Ascending aorta (tissue), 2 donors: Measurements from ENCODE around the gene PTPRR. TPM values are rescaled to one million over a fixed set of nuclear protein-coding genes. Genes with fewer than 3 reads are reported as not detected.

Experiments used
- DNase-seq, 2 donors: peaks; one replicate each; pipeline ENCODE4 v3.0.0-alpha.2; 2019; ENCODE audit warnings: low spot score in 2 of 2
- H3K27ac ChIP-seq, 2 donors: fragments of 200-600 bp; sonication (generic); one replicate each; pipeline ENCODE4 v1.5.1; 2016 to 2017; ENCODE audit warnings: mild to moderate bottlenecking in 1 of 2
- H3K27me3 ChIP-seq: fragments of 200-600 bp; sonication (generic); one replicate; pipeline ENCODE4 v1.5.1; 2017
- H3K36me3 ChIP-seq, 2 donors: fragments of 200-600 bp; sonication (generic); one replicate each; pipeline ENCODE4 v1.5.1; 2016
- H3K4me1 ChIP-seq, 2 donors: fragments of 200-600 bp; sonication (generic); one replicate each; pipeline ENCODE4 v1.5.1; 2016 to 2017; ENCODE audit warnings: mild to moderate bottlenecking in 1 of 2
- H3K4me3 ChIP-seq, 2 donors: fragments of 200-600 bp; sonication (generic); one replicate each; pipeline ENCODE4 v1.5.1; 2016 to 2017; ENCODE audit warnings: mild to moderate bottlenecking in 1 of 2
- H3K9me3 ChIP-seq, 2 donors: fragments of 200-600 bp; sonication (generic); one replicate each; pipeline ENCODE4 v1.5.1; 2016
- intact Hi-C: fragments of 100-400 bp; cut with DNase I; formaldehyde crosslinking; loops from one replicate; pipeline ENCODE4 v1.15.1; 2023
- total RNA-seq: library from RNA; depleted of rRNA; stranded (reverse); fragments of >200 nt; gene quantifications from one replicate; pipeline ENCODE4 v1.1.0, GENCODE V29; 2016
- TF ChIP-seq, protein P1 (sequence below), 3 experiments: fragments of 200-600 bp in 2 of 3; fragments of 450-650 bp in 1 of 3; sonication (generic) in 2 of 3; IDR thresholded peaks; one replicate each; pipeline ENCODE4 v1.5.1; 2016 to 2019; ENCODE audit warnings: antibody characterized with exemption in 3 of 3, mild to moderate bottlenecking in 1 of 3, moderate library complexity in 1 of 3

Gene PTPRR
- total RNA-seq, 1 donor from 2014 or later: not detected

- H3K4me1 ChIP-seq: no peaks in the 10 kb centered on the region
- no peak overlapping the region for H3K27ac ChIP-seq
- intact Hi-C loops: no loop called here
- TF ChIP-seq, protein P1, sequence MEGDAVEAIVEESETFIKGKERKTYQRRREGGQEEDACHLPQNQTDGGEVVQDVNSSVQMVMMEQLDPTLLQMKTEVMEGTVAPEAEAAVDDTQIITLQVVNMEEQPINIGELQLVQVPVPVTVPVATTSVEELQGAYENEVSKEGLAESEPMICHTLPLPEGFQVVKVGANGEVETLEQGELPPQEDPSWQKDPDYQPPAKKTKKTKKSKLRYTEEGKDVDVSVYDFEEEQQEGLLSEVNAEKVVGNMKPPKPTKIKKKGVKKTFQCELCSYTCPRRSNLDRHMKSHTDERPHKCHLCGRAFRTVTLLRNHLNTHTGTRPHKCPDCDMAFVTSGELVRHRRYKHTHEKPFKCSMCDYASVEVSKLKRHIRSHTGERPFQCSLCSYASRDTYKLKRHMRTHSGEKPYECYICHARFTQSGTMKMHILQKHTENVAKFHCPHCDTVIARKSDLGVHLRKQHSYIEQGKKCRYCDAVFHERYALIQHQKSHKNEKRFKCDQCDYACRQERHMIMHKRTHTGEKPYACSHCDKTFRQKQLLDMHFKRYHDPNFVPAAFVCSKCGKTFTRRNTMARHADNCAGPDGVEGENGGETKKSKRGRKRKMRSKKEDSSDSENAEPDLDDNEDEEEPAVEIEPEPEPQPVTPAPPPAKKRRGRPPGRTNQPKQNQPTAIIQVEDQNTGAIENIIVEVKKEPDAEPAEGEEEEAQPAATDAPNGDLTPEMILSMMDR (IDR thresholded peaks at IDR 0.05): no peak
- no peak overlapping the region for H3K4me3 ChIP-seq
- no peak for DNase-seq
- H3K27me3 ChIP-seq: no peaks in the 10 kb centered on the region
- H3K36me3 ChIP-seq: no peaks in the 10 kb centered on the region
- H3K9me3 ChIP-seq: no peaks in the 10 kb centered on the region
Measured at GRCh38 chr12:70787612-70788011, 132.9 kb downstream of the PTPRR start.

DNA sequence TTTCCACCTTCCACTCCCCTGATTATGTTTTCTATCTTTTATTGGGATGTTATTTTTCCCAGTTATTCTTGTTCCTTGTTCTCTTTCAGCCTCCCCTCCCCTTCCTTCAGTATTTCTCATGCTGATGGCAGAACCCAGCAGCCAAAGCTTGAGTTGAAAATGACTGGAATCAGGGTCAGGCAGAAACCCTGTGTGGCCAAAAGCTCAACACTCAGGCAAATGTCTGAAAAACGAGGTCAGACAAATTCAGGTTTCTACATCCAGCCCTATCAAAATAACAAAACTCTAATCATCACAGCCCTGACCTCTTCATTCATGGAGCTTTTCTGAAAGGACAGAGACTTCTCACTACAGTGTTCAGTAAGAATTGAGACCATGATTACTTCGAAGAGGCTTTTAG lies 134.6 kb downstream of the PTPRR start:
- Histone ChIP-seq H3K27ac (no peak overlapping the region), H3K27me3 (no peaks in the 10 kb centered on the region), H3K36me3 (no peaks in the 10 kb centered on the region), H3K4me3 (no peak overlapping the region), H3K9me3 (no peaks in the 10 kb centered on the region), H3K4me1 (no peaks in the 10 kb centered on the region)
- DNase-seq: no peak
- intact Hi-C loops: no loop called here
- TF ChIP-seq, protein P1 (IDR thresholded peaks at IDR 0.05): no peak

DNA sequence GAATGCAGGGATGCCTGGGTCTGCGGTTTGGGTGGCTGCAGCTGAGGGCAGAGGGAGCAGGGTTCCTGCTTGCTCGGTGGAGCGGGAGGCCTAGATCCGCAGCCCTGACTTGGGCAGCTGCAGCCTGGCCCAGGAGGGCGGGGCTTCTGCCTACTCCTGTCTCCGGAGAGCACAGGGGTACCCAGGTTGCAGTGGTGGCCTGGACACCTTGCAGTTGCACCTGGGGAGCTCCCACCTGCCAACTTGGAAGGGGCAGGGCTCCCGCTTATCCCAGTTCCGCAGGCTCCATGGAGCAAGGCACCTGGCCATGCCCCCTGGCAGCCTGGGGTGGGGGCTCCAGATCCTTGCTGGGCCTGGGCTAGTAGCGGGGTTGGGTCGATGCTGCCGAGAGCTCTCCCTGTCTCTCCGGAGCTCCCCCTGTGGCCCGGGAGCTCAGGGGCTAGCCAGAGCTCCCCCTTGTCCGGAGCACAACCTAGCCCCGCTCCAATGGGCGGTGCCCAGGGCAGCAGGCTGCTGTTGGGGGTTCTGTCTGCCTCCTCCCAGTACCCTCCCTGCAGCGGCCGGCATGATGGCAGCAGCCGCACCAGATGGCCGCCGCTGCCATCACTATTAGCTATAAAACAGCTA lies 136.4 kb downstream of the PTPRR start:
- Histone ChIP-seq H3K4me1 (no peaks in the 10 kb centered on the region), H3K9me3 (no peaks in the 10 kb centered on the region), H3K27ac (no peak overlapping the region), H3K4me3 (no peak overlapping the region), H3K36me3 (no peaks in the 10 kb centered on the region), H3K27me3 (no peaks in the 10 kb centered on the region)
- TF ChIP-seq, protein P1 (IDR thresholded peaks at IDR 0.05): no peak
- DNase-seq: no peak
- intact Hi-C loops: no loop called here

DNA sequence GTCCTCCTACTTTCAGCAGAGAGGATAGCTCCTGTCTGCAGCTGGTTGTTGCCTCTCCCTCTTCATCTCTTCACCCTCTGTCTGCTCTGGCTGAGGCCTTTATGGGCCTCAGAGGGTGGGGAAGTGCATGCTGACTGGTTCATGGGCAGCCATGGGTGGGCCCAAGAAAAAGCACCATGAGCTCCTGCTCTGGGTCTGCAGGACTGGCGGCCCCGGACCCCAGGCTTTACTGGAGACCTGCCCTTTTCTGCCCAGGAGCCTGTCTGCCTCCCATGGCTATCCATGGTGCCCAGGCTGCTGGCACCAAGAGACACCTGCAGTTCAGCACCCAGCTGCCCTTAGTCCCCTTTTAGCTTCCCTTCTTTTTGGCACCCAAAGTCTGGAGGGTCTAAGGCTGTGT lies 137.1 kb downstream of the PTPRR start:
- DNase-seq: no peak
- intact Hi-C loops: no loop called here
- Histone ChIP-seq H3K27me3 (no peaks in the 10 kb centered on the region), H3K27ac (no peak overlapping the region), H3K9me3 (no peaks in the 10 kb centered on the region), H3K36me3 (no peaks in the 10 kb centered on the region), H3K4me3 (no peak overlapping the region), H3K4me1 (no peaks in the 10 kb centered on the region)
- TF ChIP-seq, protein P1 (IDR thresholded peaks at IDR 0.05): no peak

DNA sequence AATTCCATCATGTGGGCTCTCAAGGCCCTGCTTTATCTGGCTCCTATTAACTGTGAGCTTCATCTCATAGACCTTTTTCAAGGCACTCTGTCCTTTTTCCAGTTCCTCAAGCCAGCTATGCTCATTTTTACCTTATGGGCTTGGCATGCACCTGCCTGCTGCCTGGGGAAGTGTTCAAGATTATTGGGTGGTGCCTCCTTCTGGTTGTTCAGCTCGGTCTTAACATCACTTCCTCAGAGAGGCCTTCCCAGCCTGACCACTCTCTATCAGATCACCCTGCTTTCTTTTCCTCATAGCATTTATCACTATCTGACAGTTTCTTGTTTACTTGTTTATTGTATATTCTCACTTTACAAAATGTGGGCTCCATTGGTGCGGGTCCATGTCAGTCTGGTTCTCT lies 141.3 kb downstream of the PTPRR start:
- intact Hi-C loops: no loop called here
- no peaks in the 10 kb centered on the region for H3K4me1 ChIP-seq
- H3K27me3 ChIP-seq: no peaks in the 10 kb centered on the region
- TF ChIP-seq, protein P1 (IDR thresholded peaks at IDR 0.05): no peak
- H3K36me3 ChIP-seq: no peaks in the 10 kb centered on the region
- H3K27ac ChIP-seq: no peak overlapping the region
- no peaks in the 10 kb centered on the region for H3K9me3 ChIP-seq
- no peak for DNase-seq
- H3K4me3 ChIP-seq: no peak overlapping the region

DNA sequence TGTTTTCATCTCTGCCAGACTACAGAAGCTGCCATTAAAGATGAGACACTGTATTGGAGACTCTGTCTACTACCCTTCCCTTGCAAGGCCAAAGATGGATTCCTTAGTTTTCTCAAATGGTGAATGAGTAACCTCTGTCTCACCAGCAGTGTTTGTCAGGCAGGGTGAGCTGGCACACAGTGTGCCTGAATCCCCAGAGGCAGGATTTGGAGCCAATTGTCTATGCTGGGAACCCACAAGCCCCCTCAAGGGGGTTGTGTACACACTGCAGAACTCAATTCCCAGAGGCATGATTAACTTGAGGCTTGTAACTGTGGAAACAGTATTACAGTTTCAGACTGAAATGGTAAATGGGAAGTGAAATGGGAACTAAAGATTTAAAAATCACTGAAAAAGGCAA lies 146.5 kb downstream of the PTPRR start:
- intact Hi-C loops: no loop called here
- Histone ChIP-seq H3K27me3 (no peaks in the 10 kb centered on the region), H3K9me3 (no peaks in the 10 kb centered on the region), H3K36me3 (no peaks in the 10 kb centered on the region), H3K4me3 (no peak overlapping the region), H3K4me1 (no peaks in the 10 kb centered on the region), H3K27ac (no peak overlapping the region)
- no peak for DNase-seq
- TF ChIP-seq, protein P1 (IDR thresholded peaks at IDR 0.05): no peak
